Adrenal gland (tissue), 5 donors: ENCODE data around the gene ATXN7L1.

Source experiments
- CTCF ChIP-seq, 6 experiments: fragments of 450-650 bp in 4 of 6; fragments of 200-600 bp in 2 of 6; sonication (generic) in 1 of 6; IDR thresholded peaks; 1 replicate in 5 of 6; 2 replicates in 1 of 6; pipeline versions ENCODE4 v1.5.1 to v1.8.0; 2016 to 2021; ENCODE audit warnings: antibody characterized with exemption in 6 of 6, mild to moderate bottlenecking in 2 of 6, moderate library complexity in 1 of 6
- POLR2A ChIP-seq, 2 donors: fragments of 450-650 bp; IDR thresholded peaks; one replicate each; pipeline ENCODE4 v1.6.1; 2017; ENCODE audit warnings: antibody characterized with exemption in 2 of 2, mild to moderate bottlenecking in 2 of 2, moderate library complexity in 1 of 2
- donor health status: DM: no; HTN: no; CAD: no.

- TF ChIP-seq CTCF (IDR thresholded peaks at IDR 0.05) (no peak), POLR2A (IDR thresholded peaks at IDR 0.05) (no peak)
These were observed 78.7 kb downstream of the ATXN7L1 start for GRCh38 chr7:105797652-105798051.
